A549 (cell line): ENCODE measurements around the gene UBE2K. TPM values are rescaled to one million over a fixed set of nuclear protein-coding genes. Genes with fewer than 3 reads are reported as not detected.
"Not testable (repeated sequence)": the region's sequence is repeated elsewhere in the genome, so short reads cannot be mapped to it uniquely, and the experiment has no call there.

Experiments used
- ATAC-seq, 2 experiments: fragments of 200-7000 bp in 1 of 2; fragments of >200 bp in 1 of 2; cut with Nextera tagmentation in 1 of 2; cut with Tn5 transposase in 1 of 2; 3 replicates each; pipeline versions ENCODE4 v1.8.0 to v1.9.1; 2018 to 2020; ENCODE audit warnings: mild to moderate bottlenecking in 1 of 2, moderate library complexity in 1 of 2
- CTCF ChIA-PET: fragments of 300-600 bp; sonication (Branson Sonifier 250); formaldehyde crosslinking; extraction: SDS; loops from one replicate; lab custom pipeline; 2021; ENCODE audit warnings: antibody characterized with exemption, inconsistent platforms; lab: Yijun Ruan, JAX
- POLR2A ChIA-PET: fragments of 350-600 bp; formaldehyde crosslinking; extraction: SDS; loops from one replicate; lab custom pipeline; 2021; ENCODE audit warnings: antibody characterized with exemption, inconsistent platforms; lab: Yijun Ruan, JAX
- DNase-seq, 2 experiments: peaks; one replicate each; pipeline versions ENCODE4 v3.0.0 to v3.0.0-alpha.2; 2011 to 2016; ENCODE audit warnings: low read depth in 1 of 2, low spot score in 1 of 2
- FAIRE-seq: peaks from 2 replicates; lab custom pipeline; 2011; peaks lifted over from hg19 to GRCh38; lab: Jason Lieb, UNC
- H3K27ac ChIP-seq, 2 experiments: fragments of >200 bp; sonication (Bioruptor Twin); formaldehyde crosslinking; 3 replicates each; pipeline ENCODE4 v1.5.1; 2016 to 2017
- H3K4me1 ChIP-seq: fragments of >200 bp; sonication (Bioruptor Twin); formaldehyde crosslinking; 3 replicates; pipeline ENCODE4 v1.6.1; 2016
- H3K4me2 ChIP-seq: fragments of >200 bp; sonication (Bioruptor Twin); formaldehyde crosslinking; 3 replicates; pipeline ENCODE4 v1.6.1; 2016
- H3K4me3 ChIP-seq: fragments of >200 bp; sonication (Bioruptor Twin); formaldehyde crosslinking; 3 replicates; pipeline ENCODE4 v1.5.1; 2016
- H3K9me3 ChIP-seq: fragments of >200 bp; sonication (Bioruptor Twin); formaldehyde crosslinking; 3 replicates; pipeline ENCODE4 v1.6.1; 2016
- BCL3 ChIP-seq: fragments of >200 bp; sonication (Bioruptor Twin); formaldehyde crosslinking; IDR thresholded peaks from 3 replicates; pipeline ENCODE4 v1.6.1; 2016
- BHLHE40 ChIP-seq: IDR thresholded peaks from 2 replicates; pipeline ENCODE4 v1.6.1; 2012; ENCODE audit warnings: low read depth, low read length, inconsistent platforms
- CBX2 ChIP-seq: fragments of 200-600 bp; sonication (generic); IDR thresholded peaks from 2 replicates; pipeline ENCODE4 v1.6.1; 2016; ENCODE audit warnings: low read depth, mild to moderate bottlenecking, borderline replicate concordance
- CEBPB ChIP-seq, 2 experiments: fragments of >200 bp in 1 of 2; sonication (Bioruptor Twin) in 1 of 2; formaldehyde crosslinking in 1 of 2; IDR thresholded peaks; 2 replicates each; pipeline ENCODE4 v1.6.1; 2012 to 2016
- CHD4 ChIP-seq: fragments of 200-600 bp; sonication (generic); IDR thresholded peaks from 2 replicates; pipeline ENCODE4 v1.6.1; 2016; ENCODE audit warnings: antibody characterized with exemption, mild to moderate bottlenecking, borderline replicate concordance
- CTCF ChIP-seq: fragments of >200 bp; sonication (Bioruptor Twin); formaldehyde crosslinking; IDR thresholded peaks from 3 replicates; pipeline ENCODE4 v1.5.1; 2016
- EHF ChIP-seq: fragments of 250-450 bp; sonication (Bioruptor Pico); IDR thresholded peaks from 2 replicates; pipeline ENCODE4 v1.5.0; 2020; ENCODE audit warnings: mild to moderate bottlenecking
- EHMT2 ChIP-seq: fragments of 200-600 bp; sonication (generic); IDR thresholded peaks from 2 replicates; pipeline ENCODE4 v1.6.1; 2016; ENCODE audit warnings: antibody characterized with exemption, low read depth, mild to moderate bottlenecking, moderate library complexity
- ELK1 ChIP-seq: fragments of 150-350 bp; IDR thresholded peaks from 2 replicates; pipeline ENCODE4 v1.6.1; 2014; ENCODE audit warnings: low read depth, mild to moderate bottlenecking, low read length
- EP300 ChIP-seq, 2 experiments: fragments of >200 bp; sonication (Bioruptor Twin); formaldehyde crosslinking; IDR thresholded peaks; 2 replicates in 1 of 2; 3 replicates in 1 of 2; pipeline ENCODE4 v1.6.1; 2016 to 2017
- FOSL2 ChIP-seq, 2 experiments: fragments of 450-650 bp in 1 of 2; fragments of >200 bp in 1 of 2; sonication (Bioruptor Twin) in 1 of 2; formaldehyde crosslinking; IDR thresholded peaks; 2 replicates each; pipeline versions ENCODE4 v1.5.0 to v1.6.1; 2016 to 2020; ENCODE audit warnings: mild to moderate bottlenecking in 1 of 2, moderate library complexity in 1 of 2
- HES2 ChIP-seq: fragments of >200 bp; sonication (Bioruptor Twin); formaldehyde crosslinking; IDR thresholded peaks from 2 replicates; pipeline ENCODE4 v1.6.1; 2016
- HOXA7 ChIP-seq: fragments of 250-450 bp; sonication (Bioruptor Pico); IDR thresholded peaks from 2 replicates; pipeline ENCODE4 v1.5.0; 2020; ENCODE audit warnings: mild to moderate bottlenecking, moderate library complexity
- HOXB5 ChIP-seq: fragments of 250-450 bp; sonication (Bioruptor Pico); IDR thresholded peaks from 2 replicates; pipeline ENCODE4 v1.5.0; 2020; ENCODE audit warnings: mild to moderate bottlenecking, moderate library complexity
- JUNB ChIP-seq: fragments of >200 bp; sonication (Bioruptor Twin); formaldehyde crosslinking; IDR thresholded peaks from 2 replicates; pipeline ENCODE4 v1.6.1; 2016
- MAX ChIP-seq: IDR thresholded peaks from 2 replicates; pipeline ENCODE4 v1.6.1; 2012
- MAZ ChIP-seq: fragments of 150-350 bp; IDR thresholded peaks from 2 replicates; pipeline ENCODE4 v1.6.1; 2014; ENCODE audit warnings: antibody characterized with exemption, low read depth, low read length, borderline replicate concordance
- NPAS2 ChIP-seq: fragments of 250-450 bp; sonication (Bioruptor Pico); IDR thresholded peaks from 2 replicates; pipeline ENCODE4 v1.8.0; 2022; ENCODE audit warnings: mild to moderate bottlenecking, moderate library complexity, borderline replicate concordance
- PBX3 ChIP-seq: IDR thresholded peaks from 2 replicates; pipeline ENCODE4 v1.6.1; 2012
- RAD21 ChIP-seq, 2 experiments: fragments of >200 bp in 1 of 2; sonication (Bioruptor Twin) in 1 of 2; formaldehyde crosslinking in 1 of 2; IDR thresholded peaks in 1 of 2; conservative IDR thresholded peaks in 1 of 2; 2 replicates in 1 of 2; 3 replicates in 1 of 2; pipeline ENCODE4 v1.6.1; 2012 to 2018; ENCODE audit warnings: inconsistent platforms in 1 of 2
- RCOR1 ChIP-seq: fragments of 150-350 bp; IDR thresholded peaks from 2 replicates; pipeline ENCODE4 v1.6.1; 2014; ENCODE audit warnings: antibody characterized with exemption, low read length, low read depth
- SMC3 ChIP-seq: fragments of >200 bp; sonication (Bioruptor Twin); formaldehyde crosslinking; IDR thresholded peaks from 3 replicates; pipeline ENCODE4 v1.6.1; 2018; ENCODE audit warnings: inconsistent platforms
- SREBF2 ChIP-seq: fragments of 450-650 bp; IDR thresholded peaks from 2 replicates; pipeline ENCODE4 v1.6.1; 2014; ENCODE audit warnings: mild to moderate bottlenecking, moderate library complexity
- TP53 ChIP-seq: fragments of 250-450 bp; sonication (Bioruptor Pico); IDR thresholded peaks from 2 replicates; pipeline ENCODE4 v1.5.0; 2021; ENCODE audit warnings: mild to moderate bottlenecking, moderate library complexity
- ZC3H11A ChIP-seq: fragments of 450-650 bp; IDR thresholded peaks from 2 replicates; pipeline ENCODE4 v1.6.1; 2014; ENCODE audit warnings: antibody characterized with exemption, mild to moderate bottlenecking
- WGBS: methylation state at CpG from one replicate; pipeline ENCODE4 v1.1.6; 2017; ENCODE audit errors: missing lambda C conversion rate; 5-methylcytosine and 5-hydroxymethylcytosine counted together
- polyA plus RNA-seq, 4 experiments: library from polyadenylated mRNA; depleted of rRNA in 3 of 4; stranded (reverse); fragments of >200 nt; fragmentation: RNase III in 1 of 4; extraction: RNeasy Plus Mini Kit Qiagen cat#74134 plus additional on column Dnase treatment in 1 of 4; gene quantifications; 2 replicates in 3 of 4; 3 replicates in 1 of 4; pipeline ENCODE4 v1.2.3, GENCODE V29; 2011 to 2017

UBE2K gene
- polyA plus RNA-seq, 2 of the 4 experiments (the other 2 are of a cell fraction), result 103 to 130 TPM

- H3K27ac ChIP-seq, POLR2A ChIA-PET, FAIRE-seq, ATAC-seq, H3K4me2 ChIP-seq, H3K4me3 ChIP-seq, DNase-seq, H3K9me3 ChIP-seq, CTCF ChIA-PET: not testable (repeated sequence)
- 30% methylated on average over 1 of the region's 2 CpGs for WGBS
- H3K4me1 ChIP-seq, result peaks cover 26% of the 10 kb centered on the region
These were observed 115.8 kb downstream of the UBE2K start for GRCh38 chr4:39813761-39814160.

- H3K27ac ChIP-seq, result peak overlapping the region; percentile 65 to 88
- POLR2A ChIA-PET, result no interaction called here
- FAIRE-seq (no peak), DNase-seq (peak; percentile 28 to 61), ATAC-seq (peak; percentile 9 to 40; a peak in 5 of 6 replicates)
- H3K9me3 ChIP-seq, result no peaks in the 10 kb centered on the region
- CTCF ChIA-PET, result no interaction called here
- 0 out of 3 replicates have a peak overlapping the region, but pooled peaks have one; percentile 28 for H3K4me3 ChIP-seq
- TF ChIP-seq FOSL2 (IDR thresholded peaks at IDR 0.05) (no peak), FOSL2 (CRISPR knock-in tag; IDR thresholded peaks at IDR 0.05) (no peak), EHF (no peak), HOXA7 (CRISPR knock-in tag) (no peak), CEBPB (IDR thresholded peaks at IDR 0.05) (no peak), EP300 (IDR thresholded peaks at IDR 0.05) (no peak), HES2 (no peak), RAD21 (conservative IDR thresholded peaks at IDR 0.05 in 1 of 2, IDR thresholded peaks at IDR 0.05 in 1 of 2) (no peak), CBX2 (no peak), PBX3 (no peak), JUNB (no peak), BCL3 (no peak), MAX (no peak), EHMT2 (no peak), RCOR1 (no peak), CHD4 (no peak), ZC3H11A (no peak), BHLHE40 (no peak)
- peak overlapping the region; percentile 77 for H3K4me2 ChIP-seq
- WGBS, result 17% methylated on average over 7 of the region's 7 CpGs
- H3K4me1 ChIP-seq, result peaks cover 26% of the 10 kb centered on the region
These were observed 116.7 kb downstream of the UBE2K start for GRCh38 chr4:39814403-39815185.

- POLR2A ChIA-PET, result interaction anchor here (0.5 to 0.7 kb wide), 2 partner anchors 70 to 112 kb away, joined by 3 read pairs; no protein-coding TSS in a partner anchor
- DNase-seq (no peak), FAIRE-seq (no peak), ATAC-seq (no peak)
- Histone ChIP-seq H3K9me3 (no peaks in the 10 kb centered on the region), H3K4me1 (peaks cover 39% of the 10 kb centered on the region), H3K27ac (peak overlapping the region in 1 of 2 experiments; percentile 41; a peak in 2 of 6 replicates), H3K4me2 (no peak overlapping the region), H3K4me3 (no peak overlapping the region)
- CTCF ChIA-PET, result interaction anchor here (0.6 to 1.5 kb wide), 2 partner anchors 10 to 207 kb away, joined by 3 to 5 read pairs; no protein-coding TSS in a partner anchor
- 78% methylated on average over 5 of the region's 5 CpGs for WGBS
- TF ChIP-seq MAZ (no peak), CBX2 (no peak), EHF (no peak), SMC3 (no peak), TP53 (CRISPR knock-in tag) (no peak), EP300 (IDR thresholded peaks at IDR 0.05) (no peak), CTCF (no peak), JUNB (no peak), SREBF2 (no peak), ELK1 (no peak), NPAS2 (CRISPR knock-in tag) (no peak), HES2 (no peak), CEBPB (IDR thresholded peaks at IDR 0.05) (no peak), HOXB5 (no peak)
These were observed 120.7 kb downstream of the UBE2K start for GRCh38 chr4:39818646-39819045.
